Activated gamma-delta T cell treated with Interleukin-2 at 50 U/mL for 16 hours (primary cell): Measurements from ENCODE around the gene TRPC4.

Source experiments
- DNase-seq: peaks from one replicate; pipeline ENCODE4 v3.0.0-alpha.2; 2020

TRPC4 gene

DNA sequence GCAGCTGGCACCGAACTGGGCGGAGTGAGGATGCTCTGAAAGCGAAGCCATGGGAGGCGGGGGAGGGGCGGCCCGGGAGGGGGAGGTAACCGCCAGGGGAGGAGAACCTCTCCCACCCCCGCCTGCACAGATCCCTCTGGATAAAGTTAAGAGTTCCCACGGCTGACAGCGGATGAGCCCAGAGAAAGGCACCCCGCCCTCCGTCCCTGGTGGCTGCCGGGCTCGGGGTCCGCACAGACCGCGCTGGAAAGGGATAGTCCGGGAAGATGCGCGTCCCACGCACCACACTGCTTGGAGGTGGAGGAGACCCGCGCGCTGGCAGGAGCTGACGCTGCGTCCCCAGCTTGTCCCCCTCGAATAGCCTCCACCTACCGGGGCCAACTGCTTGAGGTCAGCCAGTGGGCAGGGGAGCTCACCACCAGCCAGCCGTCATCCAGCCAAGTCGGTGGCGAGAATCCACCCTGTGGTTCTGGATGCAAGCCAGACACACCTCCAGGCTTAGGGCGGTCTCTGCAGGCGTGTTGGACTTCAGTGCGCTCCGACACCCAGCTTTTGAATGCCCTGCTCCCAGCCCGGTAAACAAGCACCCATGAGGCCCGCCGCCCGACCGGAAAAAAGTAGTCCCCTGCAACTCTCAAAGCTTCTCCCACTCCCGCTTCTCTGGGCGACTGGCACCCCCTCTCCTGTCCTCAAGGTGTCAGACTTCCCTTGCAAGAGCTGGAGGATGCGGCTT lies at the start of gene TRPC4:
Gene TRPC4, minus strand, starts transcription at position 17 of the 733 bp plus-strand sequence. CDS start 86,439 bp downstream, outside the sequence.
- DNase-seq = no peak

DNA sequence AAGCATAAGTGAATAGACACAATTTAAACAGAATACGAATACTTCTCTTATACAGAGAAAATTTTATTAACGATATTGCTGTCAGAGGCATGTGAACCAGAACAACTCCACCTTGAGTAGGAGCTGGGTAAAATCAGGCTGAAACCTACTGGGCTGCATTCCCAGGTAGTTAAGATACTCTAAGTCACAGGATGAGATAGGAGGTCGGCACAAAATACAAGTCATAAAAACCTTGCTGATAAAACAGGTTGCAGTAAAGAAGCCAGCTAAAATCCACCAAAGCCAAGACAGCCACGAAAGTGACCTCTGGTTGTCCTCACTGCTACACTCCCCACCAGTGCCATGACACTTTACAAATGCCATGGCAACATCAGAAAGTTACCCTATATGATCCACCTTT lies 49.2 kb upstream of the TRPC4 start:
- DNase-seq = no peak

DNA sequence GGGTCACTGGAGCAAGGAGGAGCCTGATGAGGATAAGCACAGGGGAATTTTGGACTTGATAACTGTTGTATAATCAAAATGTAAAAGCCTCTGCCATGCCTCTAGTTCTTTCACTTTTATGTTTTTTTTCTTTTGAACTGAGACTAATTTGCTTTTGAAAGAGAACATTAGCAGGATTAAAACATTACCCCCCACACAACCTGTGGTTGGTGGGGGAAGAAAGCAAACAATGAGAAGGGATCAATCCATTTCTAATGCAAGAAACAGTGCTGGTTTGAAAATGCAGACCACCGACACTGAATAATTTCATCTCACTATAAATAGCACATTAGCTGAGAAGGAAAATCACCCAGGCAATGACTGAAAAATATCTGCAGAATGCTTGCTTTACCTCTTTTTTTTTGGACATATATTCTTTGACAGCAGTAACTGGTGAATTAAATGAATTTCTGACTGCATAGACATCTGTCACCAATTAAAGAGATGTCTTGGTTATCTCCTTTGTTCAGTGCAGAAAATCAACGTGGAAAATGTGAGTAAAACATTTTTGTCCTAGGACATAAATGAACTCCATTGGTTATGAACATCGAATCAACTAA lies 48.6 kb upstream of the TRPC4 start:
- no peak for DNase-seq

DNA sequence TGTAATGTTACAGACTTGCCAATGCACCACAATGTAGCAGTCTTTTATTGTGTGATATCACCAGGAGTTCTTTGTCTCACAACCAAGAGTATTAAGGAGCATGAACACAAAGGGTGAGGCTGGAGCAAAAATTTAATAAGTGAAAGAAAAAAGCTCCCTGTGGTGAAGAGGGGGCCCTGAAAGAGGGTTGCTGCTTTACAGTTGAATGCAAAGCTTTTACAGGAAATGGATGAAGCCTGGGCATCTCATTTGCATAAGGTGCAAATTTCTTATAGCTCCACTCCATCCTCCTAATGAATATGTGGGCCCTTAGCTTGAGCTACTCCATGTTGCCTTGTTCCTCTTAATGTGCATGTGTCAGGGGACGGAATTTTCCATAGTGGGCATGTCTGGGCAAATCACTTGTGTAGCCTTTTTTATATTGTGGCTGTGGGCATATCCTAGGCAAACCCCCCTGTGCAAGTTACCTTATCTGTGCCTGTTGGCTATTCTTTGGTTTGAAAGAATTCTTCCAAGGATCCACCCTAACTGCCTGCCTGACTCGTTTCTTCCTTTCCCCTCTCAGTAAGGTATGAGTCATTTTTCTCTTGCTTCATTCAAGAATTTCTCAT lies 45.3 kb upstream of the TRPC4 start:
- DNase-seq = no peak

DNA sequence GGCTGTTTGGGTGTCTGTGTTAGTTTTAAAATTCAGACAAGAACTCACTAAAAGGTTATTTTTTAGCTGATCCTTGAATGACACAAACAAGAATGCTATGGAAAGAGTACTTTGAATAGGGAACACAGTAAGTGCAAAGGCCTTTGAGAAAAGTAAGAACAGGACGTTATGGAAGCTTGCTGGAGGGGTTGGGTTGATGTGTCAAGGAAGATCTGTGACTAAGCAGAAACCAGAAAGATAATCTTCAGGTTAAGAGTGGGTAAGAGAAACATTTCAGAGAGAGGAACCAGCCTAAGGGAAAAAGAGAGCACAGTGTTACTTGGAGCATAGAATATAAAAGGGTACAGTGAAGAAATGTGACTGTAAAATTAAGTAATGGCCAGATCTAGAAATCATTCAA lies 41.2 kb upstream of the TRPC4 start:
- DNase-seq = no peak

DNA sequence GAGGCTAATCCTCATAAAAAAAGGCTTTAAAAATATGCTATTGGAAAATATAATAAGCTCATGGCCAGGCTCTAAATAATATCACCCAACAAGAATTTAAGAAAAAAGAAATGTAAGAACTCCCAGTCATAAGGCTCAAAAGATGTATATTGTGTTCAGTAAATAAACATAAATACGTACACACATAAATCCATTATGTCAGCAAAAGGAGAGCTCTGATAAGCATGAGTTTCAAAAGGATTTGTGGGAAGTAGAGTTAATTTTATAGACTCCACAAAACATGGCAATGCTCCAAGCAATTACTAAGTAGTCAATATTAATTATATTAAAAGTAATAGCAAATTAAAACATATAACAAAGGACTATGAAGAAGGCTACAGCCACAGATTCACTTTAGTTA lies 37.3 kb upstream of the TRPC4 start:
- no peak for DNase-seq

DNA sequence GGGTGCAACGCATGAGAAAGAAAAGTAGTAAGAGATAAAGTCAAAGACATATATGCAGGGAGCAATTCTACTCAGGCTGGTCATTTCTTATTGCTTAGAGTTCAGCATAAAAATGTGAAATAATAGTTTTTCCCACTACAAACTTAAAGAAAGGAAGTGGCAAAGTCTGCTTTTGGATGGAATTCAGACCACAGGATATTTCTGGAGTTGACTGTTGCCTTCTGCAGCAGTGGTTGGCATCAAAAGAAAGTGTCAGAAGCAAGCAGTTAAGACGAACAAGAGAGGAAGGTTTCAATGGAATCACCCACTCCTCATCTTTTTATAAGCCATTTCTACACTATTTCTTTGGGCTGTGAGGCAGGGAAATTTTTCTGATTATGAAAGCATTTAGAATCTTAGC lies 36.2 kb upstream of the TRPC4 start:
- DNase-seq = no peak

DNA sequence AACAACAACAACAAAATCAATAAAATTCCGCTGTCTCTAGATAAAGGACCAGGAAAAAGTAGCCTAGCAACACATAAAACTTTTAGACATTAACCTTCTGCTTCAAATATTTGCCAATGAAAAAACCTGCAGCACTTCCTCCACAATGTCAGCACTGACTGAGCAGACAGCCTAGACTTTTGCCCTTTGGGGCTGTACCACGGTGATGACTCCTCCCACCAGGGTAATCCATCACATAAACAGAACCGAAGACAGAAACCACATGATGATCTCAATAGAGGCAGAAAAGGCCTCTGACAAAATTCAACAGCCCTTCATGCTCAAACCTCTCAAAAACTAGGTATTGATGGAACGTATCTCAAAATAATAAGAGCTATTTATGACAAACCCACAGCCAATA lies 30.2 kb upstream of the TRPC4 start:
- DNase-seq = no peak

DNA sequence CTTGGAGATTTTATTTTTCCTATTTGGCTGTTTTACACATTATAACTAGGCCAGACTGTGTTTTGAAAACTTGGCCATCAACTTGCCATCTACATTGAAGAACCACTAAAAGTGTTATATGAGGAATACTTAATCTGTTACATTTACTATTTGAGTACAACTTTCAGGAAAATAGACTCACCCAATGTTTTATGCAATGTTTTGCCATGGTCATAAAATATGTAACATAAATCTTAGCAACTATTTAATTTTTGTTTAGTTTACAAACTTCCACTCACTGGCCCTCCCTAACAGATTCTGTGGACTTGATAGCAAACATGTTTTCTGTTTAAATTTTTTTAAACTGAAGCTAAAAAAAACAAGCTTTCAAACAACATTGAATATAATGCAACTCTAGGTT lies 23.7 kb upstream of the TRPC4 start:
- no peak for DNase-seq

DNA sequence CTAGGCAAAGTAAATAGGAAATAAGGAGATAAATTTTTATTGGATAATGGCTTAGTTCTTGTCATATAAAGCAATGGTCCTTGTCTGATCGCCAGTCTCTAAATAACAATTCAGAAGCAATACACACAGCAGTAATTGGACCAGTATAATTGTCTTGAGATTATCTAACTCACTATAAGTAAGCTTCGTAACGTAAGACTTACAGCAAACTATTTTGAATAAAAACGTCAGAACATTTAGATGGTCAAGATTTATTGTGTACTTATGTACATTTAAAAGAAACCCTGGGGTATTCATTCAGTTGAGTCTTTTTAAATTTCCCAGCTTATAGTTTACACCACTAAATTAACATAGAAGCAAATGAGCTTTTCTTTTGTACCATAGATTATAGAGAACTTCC lies 20.2 kb upstream of the TRPC4 start:
- no peak for DNase-seq

DNA sequence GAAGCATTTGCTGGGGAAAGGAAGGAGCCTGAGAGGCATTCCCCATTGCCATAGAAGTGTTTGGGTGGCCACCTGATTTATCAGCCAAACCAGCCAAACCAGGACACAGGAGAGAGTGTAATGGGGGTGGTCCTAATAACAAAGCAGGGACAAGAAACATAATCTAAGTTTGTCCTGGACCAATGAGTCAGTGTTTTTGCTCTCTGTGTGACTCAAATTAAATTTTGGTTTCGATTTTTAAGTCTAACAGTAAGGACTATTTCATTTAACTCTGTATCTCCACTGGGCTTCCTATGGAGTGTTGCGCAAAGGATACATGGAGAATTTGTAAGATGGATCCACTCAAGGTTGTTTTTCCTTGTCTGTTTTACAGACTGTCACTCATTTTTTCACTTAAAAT lies 19.5 kb upstream of the TRPC4 start:
- no peak for DNase-seq

DNA sequence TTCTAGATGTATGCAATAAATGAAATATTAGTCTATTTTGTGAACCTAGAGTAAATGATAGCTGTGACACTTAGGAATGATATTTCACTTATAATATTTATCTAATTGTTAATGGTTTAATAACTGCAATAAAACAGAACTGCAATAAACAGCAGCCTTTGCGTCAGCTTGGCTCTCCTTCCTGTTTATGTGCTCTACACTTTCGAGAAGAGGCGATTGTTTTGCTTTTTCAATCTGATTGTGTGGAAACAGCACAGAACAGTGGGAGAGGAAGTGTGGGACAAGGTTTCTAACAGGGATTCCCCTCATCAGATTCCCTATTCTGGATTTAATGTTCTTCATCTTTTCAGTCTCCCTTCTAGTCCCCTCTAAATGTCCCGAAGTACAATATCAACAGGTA lies 17.3 kb upstream of the TRPC4 start:
- DNase-seq = no peak

DNA sequence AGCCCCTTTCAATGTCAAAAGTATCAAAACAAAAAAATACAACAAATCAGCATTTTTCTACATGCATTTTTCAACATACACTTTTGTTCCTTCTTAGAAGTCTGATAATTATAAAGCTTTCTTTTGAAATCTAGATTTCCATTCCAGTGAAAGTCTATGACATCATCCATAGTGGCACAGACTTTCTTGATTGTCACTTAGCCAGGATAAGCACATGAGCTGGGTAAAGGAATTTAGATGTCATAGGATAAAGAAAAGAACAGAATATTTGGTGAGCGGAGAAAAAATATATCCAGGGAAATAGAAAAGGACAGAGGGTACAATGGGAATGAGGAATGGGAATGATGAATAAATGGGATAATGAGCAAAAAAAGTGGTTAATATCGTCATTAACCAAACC lies 15.1 kb upstream of the TRPC4 start:
- no peak for DNase-seq

DNA sequence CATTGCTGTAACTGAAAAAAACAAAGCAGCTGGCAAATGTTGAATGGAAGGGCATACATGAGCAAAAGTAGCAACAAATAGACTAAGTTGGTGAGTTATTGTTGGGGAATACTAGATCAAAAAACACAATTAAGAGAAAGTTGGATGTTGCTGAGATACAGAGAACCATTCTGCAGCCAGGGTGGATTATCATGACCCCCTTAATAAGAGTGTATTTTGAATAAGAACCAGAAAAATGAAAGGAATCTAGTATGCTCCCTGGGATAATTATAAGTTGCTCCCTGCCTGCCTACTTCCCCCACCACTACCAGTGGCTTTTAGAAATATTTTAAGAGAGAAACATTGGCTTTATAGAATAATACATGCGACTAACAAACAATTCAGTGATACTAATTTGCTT lies 14.5 kb upstream of the TRPC4 start:
- DNase-seq = no peak

DNA sequence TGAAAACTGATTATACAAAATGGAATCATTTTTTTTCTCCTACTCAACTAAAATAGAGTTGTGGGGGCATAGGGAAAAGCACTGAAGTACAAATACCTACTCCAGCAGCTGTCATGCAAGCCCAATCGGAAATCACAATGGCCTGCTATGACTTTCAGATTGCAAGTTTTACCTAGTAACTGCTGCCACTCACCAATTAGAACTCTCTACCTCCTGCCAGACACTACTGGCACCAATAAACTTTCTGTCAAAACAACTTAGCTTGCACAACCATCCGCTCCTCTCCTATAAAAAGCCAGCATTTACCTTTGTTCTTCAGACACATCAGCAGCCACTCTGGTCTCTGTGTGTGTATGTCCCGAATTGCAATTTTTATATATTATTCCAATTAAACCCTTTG lies 9.3 kb upstream of the TRPC4 start:
- DNase-seq = no peak

DNA sequence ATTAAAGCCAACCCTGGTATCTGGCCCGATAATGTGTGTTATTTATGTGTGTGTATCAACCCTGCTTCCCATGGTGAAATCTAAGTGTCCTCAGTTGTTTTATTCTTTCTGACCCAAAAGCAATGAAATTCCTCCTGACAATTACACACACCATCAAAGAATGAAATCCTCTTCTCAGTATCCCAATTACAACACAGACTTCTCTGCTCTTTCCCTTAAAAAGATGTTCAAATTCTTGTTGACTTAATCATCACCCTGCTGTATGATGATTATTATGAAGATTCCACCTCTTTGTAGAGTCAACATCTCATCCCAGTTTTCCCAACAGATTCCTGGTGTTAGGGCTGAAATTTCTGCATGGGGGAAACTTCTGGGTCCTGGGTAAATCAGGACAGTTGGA lies 8.9 kb upstream of the TRPC4 start:
- DNase-seq = no peak

DNA sequence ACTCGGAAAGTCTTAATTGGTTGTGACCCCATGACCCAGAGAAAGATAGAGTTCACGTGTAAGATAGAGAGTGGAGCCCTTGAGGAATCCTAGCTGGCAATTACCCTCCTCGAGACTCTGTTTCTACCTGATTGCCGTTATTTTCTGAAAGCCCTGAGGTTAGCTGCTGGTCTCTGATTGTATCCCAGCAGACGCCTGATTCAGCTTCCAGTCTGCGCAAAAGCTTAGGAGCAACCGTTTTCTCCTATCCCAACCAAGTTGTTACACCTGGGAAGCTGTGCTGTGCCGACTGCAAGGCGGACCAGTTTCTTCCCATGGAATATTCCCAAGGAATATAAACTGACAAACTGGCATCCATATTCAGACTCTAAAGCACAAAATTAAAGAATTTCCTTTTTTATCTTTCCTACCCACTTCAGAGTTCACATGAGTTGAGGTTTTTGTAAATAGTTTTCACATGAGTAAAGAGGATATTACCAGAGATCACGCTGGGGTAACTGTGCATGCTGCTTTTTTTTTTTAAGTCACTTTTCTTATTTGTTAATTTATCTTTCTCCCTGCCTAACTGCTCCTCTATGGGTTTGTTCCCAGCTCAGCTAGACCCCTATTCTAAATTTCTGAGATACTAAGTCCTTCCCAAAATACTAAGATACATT lies 1.5 kb upstream of the TRPC4 start:
- no peak for DNase-seq

DNA sequence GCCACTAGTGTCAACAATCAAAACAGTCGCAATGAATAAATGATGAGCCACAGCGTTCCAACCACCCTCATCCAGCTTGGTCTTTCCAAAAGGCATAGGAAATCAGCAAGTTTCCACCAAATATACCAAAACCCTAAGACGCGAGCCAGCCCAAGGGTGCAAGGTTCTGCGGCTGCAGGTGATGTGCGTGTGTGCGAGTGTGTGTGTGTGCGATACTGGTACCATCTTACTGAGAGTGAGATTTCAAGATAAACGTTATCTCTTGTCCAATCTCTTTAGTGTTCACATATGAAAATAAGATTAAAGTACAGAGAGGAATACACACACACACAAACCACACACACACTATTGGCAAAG lies 895 bp upstream of the TRPC4 start:
- DNase-seq = no peak

DNA sequence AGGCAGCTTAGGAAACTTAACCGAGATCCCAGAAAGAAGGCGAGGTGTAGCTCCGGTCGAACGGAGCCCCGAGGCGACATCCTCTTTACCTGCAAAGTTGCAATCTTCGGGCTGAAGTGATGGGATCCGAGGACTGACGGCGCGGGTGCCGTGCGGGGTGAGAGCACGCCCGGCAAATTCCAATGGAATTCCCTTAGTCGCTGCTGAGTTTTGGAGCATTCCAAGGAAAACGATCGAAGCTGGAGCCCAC lies 141 bp downstream of the TRPC4 start:
- DNase-seq = no peak

DNA sequence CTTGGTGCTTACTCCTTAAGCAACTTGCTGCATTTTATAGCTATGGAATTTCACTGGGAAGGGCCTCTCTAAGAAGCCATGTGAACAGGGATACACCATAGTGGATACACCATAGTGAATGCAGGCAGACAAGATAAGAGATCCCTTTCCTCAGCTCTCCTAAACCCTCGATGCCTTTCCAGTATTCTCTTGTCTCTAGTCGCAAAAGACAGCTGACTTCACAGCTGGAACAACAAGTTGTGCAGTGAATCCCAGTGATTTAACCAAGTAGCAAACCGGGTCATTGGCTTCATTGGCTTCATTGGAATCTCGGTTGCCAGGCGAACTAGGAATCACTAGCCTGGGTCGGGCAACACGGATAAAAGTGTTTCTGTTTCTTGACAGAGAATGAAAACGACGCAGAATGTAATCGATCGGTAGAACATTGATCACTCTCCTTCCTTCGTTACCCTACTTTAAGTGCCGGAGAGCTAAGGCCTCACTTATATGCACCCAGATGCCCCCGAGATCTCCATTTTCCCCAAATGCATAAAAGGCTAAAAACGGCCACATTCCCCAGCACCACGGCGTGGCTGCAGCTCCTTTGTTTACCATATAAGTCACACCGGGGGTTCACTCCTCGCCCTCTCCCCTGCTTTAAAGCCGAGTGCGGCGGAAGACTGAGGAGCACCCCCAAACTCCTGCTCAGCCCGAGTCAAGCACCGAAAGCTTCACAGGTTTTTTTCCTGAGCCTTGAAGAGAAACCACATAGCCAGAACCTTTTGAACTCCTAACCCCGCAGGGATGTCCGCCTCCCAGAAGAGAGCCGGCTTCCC lies 674 bp downstream of the TRPC4 start:
- DNase-seq = no peak

DNA sequence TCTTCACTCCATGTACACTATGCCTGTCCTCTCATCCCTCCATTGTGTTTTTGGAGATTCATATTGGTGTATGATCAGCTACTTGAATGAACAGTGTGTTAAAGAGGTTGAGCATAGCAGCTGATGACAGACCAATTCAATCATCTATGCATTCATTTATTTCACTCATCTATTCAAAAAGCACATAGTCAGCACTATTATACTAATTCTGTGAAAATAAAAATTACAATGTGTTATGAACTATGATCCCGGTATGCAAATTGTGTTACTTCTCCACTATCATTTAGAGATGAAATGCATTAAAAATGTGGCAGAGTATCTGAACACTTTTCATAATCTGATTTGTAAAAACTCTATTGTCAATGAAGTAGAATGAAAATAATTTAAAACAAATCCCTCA lies 5.9 kb downstream of the TRPC4 start:
- no peak for DNase-seq

DNA sequence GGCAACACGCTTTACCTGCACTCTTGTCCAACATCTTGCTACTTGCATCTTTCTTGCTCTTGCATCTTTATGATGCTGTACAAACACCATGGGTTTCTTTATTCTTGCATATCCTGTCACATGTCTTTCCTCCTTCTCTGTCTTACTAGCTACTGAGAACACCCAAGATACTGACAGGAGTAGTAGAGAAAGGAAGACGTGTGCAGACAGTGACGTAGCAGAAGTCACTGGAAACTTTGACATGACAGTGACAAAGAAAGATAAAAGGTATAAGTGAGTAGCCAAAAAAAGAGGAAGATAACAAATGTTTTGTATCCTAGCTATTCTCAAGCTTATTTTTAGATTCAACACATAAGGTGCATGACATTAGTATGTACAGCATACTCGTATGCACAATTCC lies 34.2 kb downstream of the TRPC4 start:
- no peak for DNase-seq

DNA sequence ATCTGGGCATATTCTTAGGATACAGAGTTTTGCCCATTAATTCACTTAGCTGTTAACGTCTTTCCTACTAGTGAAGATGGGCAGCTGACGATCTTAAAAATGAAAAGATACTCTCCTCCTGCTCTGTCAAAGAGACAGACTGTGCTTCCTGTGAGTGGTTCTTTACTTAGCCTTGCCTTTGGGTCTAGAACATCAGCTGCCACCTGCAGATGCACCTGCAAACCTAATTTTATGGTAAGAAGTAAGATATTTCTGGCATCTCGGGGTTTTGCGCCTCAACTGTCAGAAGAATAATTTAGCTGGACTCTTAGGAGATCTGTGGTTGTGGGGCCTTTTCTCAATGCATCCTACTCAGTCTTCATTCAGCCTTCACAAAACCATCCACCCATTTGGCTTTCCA lies 36.2 kb downstream of the TRPC4 start:
- no peak for DNase-seq

DNA sequence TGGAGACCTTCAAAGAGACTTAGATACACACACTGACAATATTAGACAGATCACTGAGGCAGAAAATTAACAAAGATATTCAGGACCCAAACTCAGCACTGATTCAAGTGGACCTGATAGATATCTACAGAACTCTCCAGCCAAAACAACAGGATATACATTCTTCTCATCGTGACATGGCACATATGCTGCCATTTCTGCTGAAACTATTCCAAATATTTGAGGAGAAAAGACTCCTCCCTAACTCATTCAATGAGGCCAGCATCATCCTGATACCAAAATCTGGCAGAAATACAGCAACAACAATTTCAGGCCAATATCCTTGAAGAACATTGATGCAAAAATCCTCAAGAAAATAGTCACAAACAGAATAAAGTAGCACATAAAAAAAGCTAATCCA lies 53.3 kb downstream of the TRPC4 start:
- no peak for DNase-seq
